Glomerular endothelial cell (primary cell): ENCODE results near the gene RHNO1. TPM values are rescaled to one million over a fixed set of nuclear protein-coding genes. Genes with fewer than 3 reads are reported as not detected.

Experiments
- DNase-seq: peaks from one replicate; pipeline ENCODE4 v3.0.0-alpha.2; 2011; ENCODE audit warnings: low read depth, low spot score; ENCODE audit errors: extremely low read depth
- total RNA-seq: library from RNA; depleted of rRNA; stranded (reverse); fragments of >200 nt; gene quantifications from 2 replicates; pipeline ENCODE4 v1.2.3, GENCODE V29; 2015

The RHNO1 gene
- total RNA-seq, 1 donor from 2014 or later = 27.2 TPM

GRCh38 chr12:2897418-2897817 lies 20.4 kb downstream of the RHNO1 start:
- no peak for DNase-seq

- DNase-seq = no peak
Observed at GRCh38 chr12:2900642-2901041, 23.6 kb downstream of the RHNO1 start.

- no peak for DNase-seq
Observed at GRCh38 chr12:2902272-2902880, 25.4 kb downstream of the RHNO1 start.

DNA sequence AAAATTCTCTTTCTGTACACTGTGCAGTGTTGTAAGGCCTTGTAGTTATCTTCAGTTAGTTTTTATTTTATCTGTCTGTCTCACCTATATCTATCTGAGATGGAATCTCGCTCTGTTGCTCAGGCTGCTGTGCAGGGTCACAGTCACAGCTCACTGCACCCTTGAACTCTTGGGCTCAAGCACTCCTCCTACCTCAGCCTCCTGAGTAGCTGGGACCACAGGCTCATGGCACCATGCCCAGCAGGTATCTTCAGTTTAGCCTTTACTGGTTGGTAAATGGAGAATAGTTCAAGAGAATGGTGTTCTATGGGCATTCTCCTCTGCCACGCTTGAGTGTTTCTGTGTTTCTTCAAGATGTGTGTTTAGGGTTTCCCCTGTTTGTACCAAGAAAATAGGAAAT lies 27.2 kb downstream of the RHNO1 start:
- no peak for DNase-seq

GRCh38 chr12:2912216-2912575 lies 35.2 kb downstream of the RHNO1 start:
- no peak for DNase-seq

- no peak for DNase-seq
Observed at GRCh38 chr12:2919249-2919648, 42.2 kb downstream of the RHNO1 start.

DNA sequence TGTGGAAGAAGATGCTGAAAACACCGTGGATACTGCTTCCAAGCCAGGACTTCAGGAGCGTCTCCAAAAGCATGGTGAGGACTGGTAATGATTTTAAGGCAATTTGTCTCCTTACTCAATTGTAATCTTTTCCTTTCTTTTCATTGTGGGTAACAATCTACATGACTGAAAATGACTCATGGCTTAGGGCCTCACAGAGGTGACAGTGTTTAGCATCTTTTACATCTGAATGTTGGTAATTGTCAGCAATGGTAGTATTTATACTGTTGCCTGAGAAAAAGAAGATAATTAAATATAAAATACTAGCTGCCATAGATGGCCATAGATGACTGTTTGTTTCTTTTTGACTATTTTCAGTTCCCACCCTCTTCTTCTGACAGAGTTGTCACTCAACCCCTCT lies 45.3 kb downstream of the RHNO1 start:
- no peak for DNase-seq

DNA sequence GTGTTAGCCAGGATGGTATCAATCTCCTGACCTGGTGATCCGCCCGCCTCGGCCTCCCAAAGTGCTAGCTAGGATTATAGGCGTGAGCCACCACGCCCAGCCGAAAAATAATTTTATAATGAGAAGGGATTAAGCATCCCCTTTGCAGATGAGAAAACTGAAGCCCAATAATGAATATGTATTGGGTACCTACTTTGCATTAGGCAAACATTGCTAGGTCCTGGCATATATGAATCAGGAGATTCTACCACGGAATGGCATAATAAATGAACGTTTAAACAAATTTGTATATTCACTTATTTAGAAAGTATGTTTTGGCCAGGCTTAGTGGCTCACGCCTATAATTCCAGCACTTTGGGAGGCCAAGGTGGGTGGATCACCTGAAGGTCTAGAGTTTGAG lies 46.0 kb downstream of the RHNO1 start:
- DNase-seq = no peak

DNA sequence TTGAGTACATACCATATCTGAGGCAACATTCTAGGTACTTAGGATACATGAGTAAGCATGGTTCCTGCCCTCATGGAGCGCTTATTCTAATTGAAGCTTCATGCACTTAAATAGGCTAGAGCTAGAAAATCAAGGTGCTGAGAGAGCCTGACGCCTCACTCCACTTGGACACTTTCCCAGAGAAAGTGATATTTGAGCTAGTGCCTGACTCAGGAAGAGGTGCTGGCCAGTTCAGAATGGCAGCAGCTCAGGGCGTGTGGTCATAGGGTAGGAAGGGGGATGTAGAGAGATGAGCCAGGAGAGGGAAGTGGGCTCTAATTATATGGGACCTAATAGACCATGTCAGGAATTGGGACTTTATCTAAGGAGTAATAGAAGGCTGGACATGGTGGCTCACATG lies 47.0 kb downstream of the RHNO1 start:
- DNase-seq = no peak

GRCh38 chr12:2925322-2925995 lies 48.4 kb downstream of the RHNO1 start:
- no peak for DNase-seq

DNA sequence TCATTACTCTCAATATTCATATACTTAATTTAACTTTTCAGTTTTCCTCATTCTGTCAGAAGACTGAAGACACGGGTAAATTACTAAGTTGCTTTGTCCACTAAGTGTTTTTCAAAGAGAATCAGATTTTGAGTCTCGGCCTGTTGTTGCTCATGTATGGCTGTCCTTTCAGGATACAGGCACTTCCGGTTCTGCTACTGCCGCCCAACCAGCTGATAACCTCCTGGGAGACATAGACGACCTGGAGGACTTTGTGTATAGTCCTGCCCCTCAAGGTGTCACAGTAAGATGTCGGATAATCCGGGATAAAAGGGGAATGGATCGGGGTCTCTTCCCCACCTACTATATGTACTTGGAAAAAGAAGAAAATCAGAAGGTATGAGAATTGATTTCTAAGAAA lies 53.8 kb downstream of the RHNO1 start:
- DNase-seq = no peak

DNA sequence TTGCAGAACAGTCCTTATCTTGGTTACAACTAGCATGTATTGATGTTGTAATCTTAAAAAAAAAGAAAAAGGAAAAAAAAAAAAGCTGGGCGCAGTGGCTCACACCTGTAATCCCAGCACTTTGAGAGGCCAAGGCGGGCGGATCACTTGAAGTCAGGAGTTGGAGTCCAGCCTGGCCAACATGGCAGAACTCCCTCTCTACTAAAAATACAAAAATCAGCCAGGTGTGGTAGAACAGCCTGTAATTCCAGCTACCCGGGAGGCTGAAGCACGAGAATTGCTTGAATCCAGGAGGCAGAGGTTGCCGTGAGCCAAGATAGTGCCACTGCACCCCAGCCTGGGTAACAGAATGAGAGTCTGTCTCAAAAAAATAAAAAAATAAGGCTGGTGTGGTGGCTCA lies 56.6 kb downstream of the RHNO1 start:
- no peak for DNase-seq

GRCh38 chr12:2934371-2934770 lies 57.3 kb downstream of the RHNO1 start:
- no peak for DNase-seq

GRCh38 chr12:2936301-2936700 lies 59.3 kb downstream of the RHNO1 start:
- DNase-seq = no peak

DNA sequence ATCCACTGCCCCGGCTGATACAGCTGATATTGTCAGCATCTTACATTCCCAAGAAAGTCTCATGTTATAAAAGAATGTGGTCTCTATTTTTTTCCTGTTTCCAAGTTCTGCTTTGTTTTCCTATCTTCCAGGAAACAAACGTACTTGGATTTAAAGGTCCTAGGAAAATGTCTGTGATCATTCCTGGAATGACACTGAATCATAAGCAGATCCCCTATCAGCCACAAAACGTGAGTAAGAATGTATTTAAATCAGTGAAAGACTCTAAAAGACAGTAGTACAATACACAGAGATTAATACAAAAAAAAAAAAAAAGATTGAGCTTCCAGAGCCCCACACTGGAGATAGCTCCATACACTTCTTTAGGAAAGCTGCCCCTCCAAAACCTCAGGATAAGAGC lies 60.5 kb downstream of the RHNO1 start:
- no peak for DNase-seq

Other genes with a start within 250 kb of the RHNO1 start
- gene FKBP4, start 82.3 kb upstream of the RHNO1 start, total RNA-seq = 33.6 and 34.9 TPM in 2 replicates
- 15.4 and 20.1 TPM in 2 replicates for gene ITFG2, start 64.6 kb upstream of the RHNO1 start, total RNA-seq
- gene NRIP2, start 42.2 kb upstream of the RHNO1 start, total RNA-seq = not detected in 2 replicates
- not detected in 2 replicates for gene TEX52, start 20.2 kb upstream of the RHNO1 start, total RNA-seq
- gene FOXM1, start within 50 bp of the RHNO1 start, total RNA-seq = 7.3 and 17.6 TPM in 2 replicates
- 18.5 and 24.0 TPM in 2 replicates for gene TULP3, start 13.7 kb downstream of the RHNO1 start, total RNA-seq
- gene TEAD4, start 82.2 kb downstream of the RHNO1 start, total RNA-seq = 33.3 and 47.5 TPM in 2 replicates
- 60.4 and 65.5 TPM in 2 replicates for gene TSPAN9, start 200.2 kb downstream of the RHNO1 start, total RNA-seq